HG02678 (cell line): ENCODE measurements around the gene RELL1.
"Not testable (repeated sequence)": the region's sequence is repeated elsewhere in the genome, so short reads cannot be mapped to it uniquely, and the experiment has no call there.

Experiments used
- ATAC-seq: cut with Tn5 transposase; IDR thresholded peaks from one replicate; pipeline ENCODE4 v1.9.1; 2021; ENCODE audit warnings: mild to moderate bottlenecking, moderate library complexity; ENCODE audit not compliant: unreplicated experiment

RELL1 gene

GRCh38 chr4:37693450-37694190 lies 7.4 kb upstream of the RELL1 start:
- no peak for ATAC-seq

GRCh38 chr4:37693030-37693429 lies 6.9 kb upstream of the RELL1 start:
- no peak for ATAC-seq

- ATAC-seq, result no peak
Measured at GRCh38 chr4:37690976-37691375, 4.8 kb upstream of the RELL1 start.

- ATAC-seq, result no peak
Measured at GRCh38 chr4:37689353-37690095, 3.3 kb upstream of the RELL1 start.

GRCh38 chr4:37687681-37688080 lies 1.5 kb upstream of the RELL1 start:
- no peak for ATAC-seq

- no peak for ATAC-seq
Measured at GRCh38 chr4:37687194-37687562, 1.0 kb upstream of the RELL1 start.

- ATAC-seq, result peak; percentile 12
Measured at GRCh38 chr4:37685823-37686372, 278 bp downstream of the RELL1 start.

GRCh38 chr4:37685161-37685822 lies 884 bp downstream of the RELL1 start:
- ATAC-seq, result no peak

GRCh38 chr4:37684154-37684553 lies 2.0 kb downstream of the RELL1 start:
- no peak for ATAC-seq

- ATAC-seq, result peak; percentile 22
Measured at GRCh38 chr4:37682701-37683401, 3.3 kb downstream of the RELL1 start.

- no peak for ATAC-seq
Measured at GRCh38 chr4:37680089-37680488, 6.1 kb downstream of the RELL1 start.

- no peak for ATAC-seq
Measured at GRCh38 chr4:37679301-37679700, 6.9 kb downstream of the RELL1 start.

GRCh38 chr4:37678624-37679023 lies 7.6 kb downstream of the RELL1 start:
- no peak for ATAC-seq

- ATAC-seq, result peak; percentile 94
Measured at GRCh38 chr4:37675587-37676290, 10.4 kb downstream of the RELL1 start.

GRCh38 chr4:37674439-37674838 lies 11.7 kb downstream of the RELL1 start:
- no peak for ATAC-seq

GRCh38 chr4:37673538-37674192 lies 12.5 kb downstream of the RELL1 start:
- no peak for ATAC-seq

- no peak for ATAC-seq
Measured at GRCh38 chr4:37671072-37671471, 15.1 kb downstream of the RELL1 start.

- ATAC-seq, result no peak
Measured at GRCh38 chr4:37670249-37670648, 15.9 kb downstream of the RELL1 start.

- ATAC-seq, result not testable (repeated sequence)
Measured at GRCh38 chr4:37669124-37669523, 17.1 kb downstream of the RELL1 start.
